Tibial nerve (tissue), 4 donors: Measurements from ENCODE around the gene CUTC. TPM values are rescaled to one million over a fixed set of nuclear protein-coding genes. Genes with fewer than 3 reads are reported as not detected.

Experiments used
- DNase-seq, 2 donors: peaks; one replicate each; pipeline ENCODE4 v3.0.0-alpha.2; 2019; ENCODE audit warnings: low spot score in 2 of 2
- H3K27ac ChIP-seq, 4 donors: fragments of 200-600 bp; sonication (generic) in 3 of 4; one replicate each; pipeline ENCODE4 v1.5.1; 2017 to 2019; ENCODE audit warnings: mild to moderate bottlenecking in 1 of 4
- H3K27me3 ChIP-seq, 2 donors: fragments of 200-600 bp; sonication (generic) in 1 of 2; one replicate each; pipeline versions ENCODE4 v1.5.1 to v1.6.0; 2017 to 2019
- H3K36me3 ChIP-seq, 3 donors: fragments of 200-600 bp; sonication (generic); one replicate each; pipeline ENCODE4 v1.5.1; 2018 to 2019
- H3K4me1 ChIP-seq, 4 donors: fragments of 200-600 bp; sonication (generic) in 3 of 4; one replicate each; pipeline ENCODE4 v1.5.1; 2017 to 2019
- H3K4me3 ChIP-seq, 4 donors: fragments of 200-600 bp; sonication (generic) in 3 of 4; one replicate each; pipeline ENCODE4 v1.5.1; 2017 to 2019; ENCODE audit warnings: mild to moderate bottlenecking in 1 of 4, moderate library complexity in 1 of 4
- H3K9me3 ChIP-seq, 4 donors: fragments of 200-600 bp; sonication (generic) in 3 of 4; one replicate each; pipeline ENCODE4 v1.5.1; 2017 to 2019
- EP300 ChIP-seq, 2 donors: sonication (generic); formaldehyde crosslinking; IDR thresholded peaks; one replicate each; pipeline ENCODE4 v1.6.1; 2017; ENCODE audit warnings: antibody characterized with exemption in 2 of 2, mild to moderate bottlenecking in 1 of 2
- POLR2A ChIP-seq, 2 donors: fragments of 450-650 bp; IDR thresholded peaks; one replicate each; pipeline ENCODE4 v1.6.1; 2017; ENCODE audit warnings: antibody characterized with exemption in 2 of 2, mild to moderate bottlenecking in 2 of 2, moderate library complexity in 2 of 2
- WGBS, 2 donors: methylation state at CpG; one replicate each; pipeline ENCODE4 v1.1.5; 2018; 5-methylcytosine and 5-hydroxymethylcytosine counted together
- total RNA-seq, 4 donors: library from RNA; depleted of rRNA; stranded (reverse); fragments of >200 nt; gene quantifications; one replicate each; pipeline ENCODE4 v1.1.0, GENCODE V29; 2016
- TF ChIP-seq, protein P1 (sequence below), 5 experiments: fragments of 200-600 bp in 3 of 5; fragments of 450-650 bp in 2 of 5; sonication (generic) in 3 of 5; IDR thresholded peaks; one replicate each; pipeline ENCODE4 v1.5.1; 2016 to 2019; ENCODE audit warnings: antibody characterized with exemption in 5 of 5, mild to moderate bottlenecking in 3 of 5, moderate library complexity in 2 of 5

The CUTC gene
- total RNA-seq, 4 donors from 2014 or later, result 21.9 to 55.7 (median 40.1) TPM

DNA sequence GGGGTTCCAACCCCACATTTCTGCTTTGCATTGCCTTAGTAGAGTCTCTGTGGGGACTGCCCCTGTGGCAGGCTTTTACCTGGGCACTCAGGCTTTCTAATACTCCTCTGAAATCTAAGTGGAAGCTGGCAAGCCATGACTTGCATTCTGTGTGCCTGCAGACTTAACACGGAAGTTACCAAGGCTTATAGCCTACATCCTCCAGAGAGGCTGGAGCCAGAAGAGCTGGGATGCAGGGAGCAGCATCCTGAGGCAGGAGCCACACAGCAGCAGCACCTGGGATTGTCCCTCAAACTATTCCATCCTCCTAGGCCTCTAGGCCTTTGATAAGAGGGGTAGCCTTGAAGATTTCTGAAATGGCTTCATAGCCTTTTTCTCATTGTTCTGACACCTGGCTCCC, 28.3 kb downstream of the CUTC start:
- Histone ChIP-seq H3K9me3 (peaks cover 0 to 7% (median 0%) of the 10 kb centered on the region in 4 donors), H3K4me3 (no peak overlapping the region), H3K27ac (no peak overlapping the region), H3K27me3 (no peaks in the 10 kb centered on the region), H3K36me3 (peaks cover 0 to 82% (median 7%) of the 10 kb centered on the region in 3 donors), H3K4me1 (no peaks in the 10 kb centered on the region)
- DNase-seq, result no peak
- 83 to 100% methylated on average over 1 of the region's 1 CpG for WGBS, 2 donors
- no peak for TF ChIP-seq EP300 (IDR thresholded peaks at IDR 0.05)
- TF ChIP-seq, protein P1, sequence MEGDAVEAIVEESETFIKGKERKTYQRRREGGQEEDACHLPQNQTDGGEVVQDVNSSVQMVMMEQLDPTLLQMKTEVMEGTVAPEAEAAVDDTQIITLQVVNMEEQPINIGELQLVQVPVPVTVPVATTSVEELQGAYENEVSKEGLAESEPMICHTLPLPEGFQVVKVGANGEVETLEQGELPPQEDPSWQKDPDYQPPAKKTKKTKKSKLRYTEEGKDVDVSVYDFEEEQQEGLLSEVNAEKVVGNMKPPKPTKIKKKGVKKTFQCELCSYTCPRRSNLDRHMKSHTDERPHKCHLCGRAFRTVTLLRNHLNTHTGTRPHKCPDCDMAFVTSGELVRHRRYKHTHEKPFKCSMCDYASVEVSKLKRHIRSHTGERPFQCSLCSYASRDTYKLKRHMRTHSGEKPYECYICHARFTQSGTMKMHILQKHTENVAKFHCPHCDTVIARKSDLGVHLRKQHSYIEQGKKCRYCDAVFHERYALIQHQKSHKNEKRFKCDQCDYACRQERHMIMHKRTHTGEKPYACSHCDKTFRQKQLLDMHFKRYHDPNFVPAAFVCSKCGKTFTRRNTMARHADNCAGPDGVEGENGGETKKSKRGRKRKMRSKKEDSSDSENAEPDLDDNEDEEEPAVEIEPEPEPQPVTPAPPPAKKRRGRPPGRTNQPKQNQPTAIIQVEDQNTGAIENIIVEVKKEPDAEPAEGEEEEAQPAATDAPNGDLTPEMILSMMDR (IDR thresholded peaks at IDR 0.05), result no peak
- no peak for TF ChIP-seq POLR2A (IDR thresholded peaks at IDR 0.05)

GRCh38 chr10:99761365-99761764, 29.3 kb downstream of the CUTC start:
- H3K27ac ChIP-seq, result no peak overlapping the region
- DNase-seq, result no peak
- no peaks in the 10 kb centered on the region for H3K27me3 ChIP-seq
- H3K4me3 ChIP-seq, result no peak overlapping the region
- TF ChIP-seq EP300 (IDR thresholded peaks at IDR 0.05), result no peak
- TF ChIP-seq, protein P1 (IDR thresholded peaks at IDR 0.05), result no peak
- no peak for TF ChIP-seq POLR2A (IDR thresholded peaks at IDR 0.05)
- no peaks in the 10 kb centered on the region for H3K4me1 ChIP-seq
- peaks cover 0 to 72% (median 7%) of the 10 kb centered on the region in 3 donors for H3K36me3 ChIP-seq
- peaks cover 0 to 7% (median 0%) of the 10 kb centered on the region in 4 donors for H3K9me3 ChIP-seq

DNA sequence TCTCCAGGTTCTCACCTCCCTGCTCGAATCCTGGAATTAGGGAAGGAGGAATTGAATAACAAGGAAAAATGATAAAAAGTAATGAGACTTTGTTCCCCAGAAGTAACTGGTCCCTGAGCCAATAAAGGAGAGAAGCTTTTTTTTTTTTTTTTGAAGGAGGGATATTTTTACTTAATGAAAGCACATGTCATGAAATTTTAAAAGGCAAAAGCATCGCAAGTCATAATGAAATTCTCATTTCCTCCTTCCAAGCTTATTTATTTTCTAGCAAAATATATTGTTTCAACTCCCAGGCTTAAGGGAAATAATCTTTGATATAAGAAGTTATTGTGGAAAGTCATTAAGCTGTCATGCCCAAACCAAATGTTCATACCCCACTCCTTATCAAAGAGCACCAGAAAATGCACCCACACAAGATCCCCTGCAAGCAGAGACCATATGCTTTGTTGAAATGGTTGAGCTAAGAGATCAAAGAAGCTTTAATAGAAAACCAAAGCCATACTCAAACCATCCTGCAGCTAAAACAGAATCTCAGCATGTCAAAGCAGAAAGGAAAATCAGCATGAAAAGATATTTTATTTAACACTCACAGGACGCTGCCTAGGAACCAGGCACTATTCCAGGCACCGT, 33.8 kb downstream of the CUTC start:
- Histone ChIP-seq H3K27me3 (no peaks in the 10 kb centered on the region), H3K36me3 (peaks cover 0 to 29% (median 0%) of the 10 kb centered on the region in 3 donors), H3K9me3 (peaks cover 0 to 4% (median 0%) of the 10 kb centered on the region in 4 donors), H3K4me1 (no peaks in the 10 kb centered on the region), H3K4me3 (no peak overlapping the region), H3K27ac (no peak overlapping the region)
- no peak for DNase-seq
- 78 to 82% methylated on average over 4 of the region's 4 CpGs for WGBS, 2 donors
- TF ChIP-seq POLR2A (IDR thresholded peaks at IDR 0.05) (no peak), EP300 (IDR thresholded peaks at IDR 0.05) (no peak)
- TF ChIP-seq, protein P1 (IDR thresholded peaks at IDR 0.05), result no peak

- TF ChIP-seq, protein P1 (IDR thresholded peaks at IDR 0.05), result no peak
- TF ChIP-seq EP300 (IDR thresholded peaks at IDR 0.05) (no peak), POLR2A (IDR thresholded peaks at IDR 0.05) (no peak)
- Histone ChIP-seq H3K9me3 (peaks cover 0 to 4% (median 0%) of the 10 kb centered on the region in 4 donors), H3K4me3 (no peak overlapping the region), H3K4me1 (no peaks in the 10 kb centered on the region), H3K27ac (no peak overlapping the region), H3K36me3 (peaks cover 0 to 24% (median 0%) of the 10 kb centered on the region in 3 donors), H3K27me3 (no peaks in the 10 kb centered on the region)
- 76 to 79% methylated on average over 8 of the region's 8 CpGs for WGBS, 2 donors
- DNase-seq, result no peak
Observed at GRCh38 chr10:99766302-99766681, 34.3 kb downstream of the CUTC start.

GRCh38 chr10:99767901-99768300, 35.9 kb downstream of the CUTC start:
- WGBS, 2 donors, result 67 to 68% methylated on average over 5 of the region's 5 CpGs
- no peak for DNase-seq

More at GRCh38 chr10:99767901-99768300, 35.9 kb downstream of the CUTC start:
- H3K4me3 ChIP-seq, result no peak overlapping the region
- TF ChIP-seq, protein P1 (IDR thresholded peaks at IDR 0.05), result no peak
- TF ChIP-seq EP300 (IDR thresholded peaks at IDR 0.05) (no peak), POLR2A (IDR thresholded peaks at IDR 0.05) (no peak)
- peaks cover 0 to 14% (median 0%) of the 10 kb centered on the region in 3 donors for H3K36me3 ChIP-seq
- H3K27ac ChIP-seq, result no peak overlapping the region
- H3K9me3 ChIP-seq, result peaks cover 0 to 4% (median 0%) of the 10 kb centered on the region in 4 donors
- H3K27me3 ChIP-seq, result no peaks in the 10 kb centered on the region
- no peaks in the 10 kb centered on the region for H3K4me1 ChIP-seq
